Loucy (cell line): ENCODE results near the gene MRPL9.
"Not testable (repeated sequence)": the region's sequence is repeated elsewhere in the genome, so short reads cannot be mapped to it uniquely, and the experiment has no call there.

Experiments used
- H2AFZ ChIP-seq: fragments of 200-600 bp; sonication (generic); 2 replicates; pipeline ENCODE4 v1.6.0; 2016; ENCODE audit warnings: antibody characterized with exemption, mild to moderate bottlenecking, low read length, moderate library complexity
- H3F3A ChIP-seq: fragments of 200-600 bp; 2 replicates; pipeline ENCODE4 v1.6.0; 2016; ENCODE audit warnings: antibody characterized with exemption, low read depth, mild to moderate bottlenecking
- H3K27me3 ChIP-seq: fragments of 200-600 bp; sonication (generic); 2 replicates; pipeline ENCODE4 v1.6.1; 2014; ENCODE audit warnings: low read length, mild to moderate bottlenecking; ENCODE audit not compliant: insufficient read depth, poor library complexity, severe bottlenecking
- H3K36me3 ChIP-seq: fragments of 200-600 bp; sonication (generic); 2 replicates; pipeline ENCODE4 v1.6.1; 2016; ENCODE audit warnings: low read length; ENCODE audit not compliant: insufficient read depth
- H3K4me1 ChIP-seq: fragments of 200-600 bp; sonication (generic); 2 replicates; pipeline ENCODE4 v1.5.1; 2014; ENCODE audit warnings: low read length, mild to moderate bottlenecking; ENCODE audit not compliant: insufficient read depth, poor library complexity, severe bottlenecking
- H3K4me2 ChIP-seq: fragments of 200-600 bp; sonication (generic); 2 replicates; pipeline ENCODE4 v1.6.0; 2014; ENCODE audit warnings: antibody characterized with exemption, low read length, low read depth, mild to moderate bottlenecking; ENCODE audit not compliant: poor library complexity, severe bottlenecking
- H3K4me3 ChIP-seq: fragments of 200-600 bp; sonication (generic); 2 replicates; pipeline ENCODE4 v1.5.1; 2014; ENCODE audit warnings: low read length, mild to moderate bottlenecking, mixed read lengths; ENCODE audit not compliant: poor library complexity, severe bottlenecking
- H3K79me2 ChIP-seq: fragments of 200-600 bp; sonication (generic); 2 replicates; pipeline ENCODE4 v1.6.1; 2014; ENCODE audit warnings: low read length; ENCODE audit not compliant: insufficient read depth
- H3K9ac ChIP-seq: fragments of 200-600 bp; sonication (generic); 2 replicates; pipeline ENCODE4 v1.6.0; 2014; ENCODE audit warnings: mild to moderate bottlenecking, low read depth, low read length, moderate library complexity; ENCODE audit not compliant: poor library complexity, severe bottlenecking
- H3K9me2 ChIP-seq: fragments of 200-600 bp; sonication (generic); replicated peaks from 2 replicates; pipeline ENCODE4 v1.6.1; 2016; ENCODE audit warnings: low read depth, low read length, mixed read lengths
- H3K9me3 ChIP-seq: fragments of 200-600 bp; sonication (generic); 2 replicates; pipeline ENCODE4 v1.6.1; 2014; ENCODE audit warnings: mild to moderate bottlenecking, antibody characterized with exemption, low read length, low read depth; ENCODE audit not compliant: insufficient read depth
- H4K20me1 ChIP-seq: fragments of 200-600 bp; sonication (generic); 2 replicates; pipeline ENCODE4 v1.6.0; 2014; ENCODE audit warnings: antibody characterized with exemption, low read length, mild to moderate bottlenecking; ENCODE audit not compliant: insufficient read depth, poor library complexity, severe bottlenecking
- CTCF ChIP-seq: fragments of 200-600 bp; sonication (generic); conservative IDR thresholded peaks from 2 replicates; pipeline ENCODE4 v1.5.1; 2014; ENCODE audit warnings: mild to moderate bottlenecking, antibody characterized with exemption, low read length
- EZH2phosphoT487 ChIP-seq: fragments of 200-600 bp; IDR thresholded peaks from 2 replicates; pipeline ENCODE4 v1.6.1; 2018; ENCODE audit warnings: antibody characterized with exemption, mild to moderate bottlenecking, moderate library complexity, borderline replicate concordance

The MRPL9 gene

GRCh38 chr1:151787689-151788088, 24.4 kb upstream of the MRPL9 start:
- Histone ChIP-seq H3K79me2 (peaks cover 9% of the 10 kb centered on the region; the same call in 1 of the 2 replicates), H3K4me1 (peaks cover 17% of the 10 kb centered on the region), H3K9me3 (no peaks in the 10 kb centered on the region), H4K20me1 (no peaks in the 10 kb centered on the region), H3K4me2 (no peak overlapping the region), H3K9ac (no peak overlapping the region), H2AFZ (no peak overlapping the region), H3K27me3 (no peaks in the 10 kb centered on the region), H3F3A (no peaks in the 10 kb centered on the region), H3K9me2 (no peaks in the 10 kb centered on the region), H3K4me3 (no peak overlapping the region), H3K36me3 (no peaks in the 10 kb centered on the region)
- TF ChIP-seq EZH2phosphoT487 (no peak), CTCF (no peak)

GRCh38 chr1:151783796-151784195, 20.5 kb upstream of the MRPL9 start:
- Histone ChIP-seq H3K9me2 (no peaks in the 10 kb centered on the region), H3K4me2 (no peak overlapping the region), H3K4me1 (no peaks in the 10 kb centered on the region), H3K4me3 (no peak overlapping the region), H3K9ac (no peak overlapping the region), H4K20me1 (no peaks in the 10 kb centered on the region), H3K79me2 (no peaks in the 10 kb centered on the region), H3K36me3 (no peaks in the 10 kb centered on the region), H2AFZ (no peak overlapping the region), H3K27me3 (no peaks in the 10 kb centered on the region), H3K9me3 (no peaks in the 10 kb centered on the region), H3F3A (no peaks in the 10 kb centered on the region)
- TF ChIP-seq EZH2phosphoT487 = no peak
- no peak for TF ChIP-seq CTCF

GRCh38 chr1:151782741-151783140, 19.4 kb upstream of the MRPL9 start:
- no peaks in the 10 kb centered on the region for H3K79me2 ChIP-seq
- no peaks in the 10 kb centered on the region for H3K27me3 ChIP-seq
- H3K9me2 ChIP-seq = no peaks in the 10 kb centered on the region
- no peak overlapping the region for H3K4me3 ChIP-seq
- H2AFZ ChIP-seq = no peak overlapping the region
- no peaks in the 10 kb centered on the region; the same call in 1 of the 2 replicates for H3K36me3 ChIP-seq
- TF ChIP-seq CTCF (no peak), EZH2phosphoT487 (no peak)
- no peaks in the 10 kb centered on the region for H3K9me3 ChIP-seq
- H3K9ac ChIP-seq = no peak overlapping the region
- H4K20me1 ChIP-seq = no peaks in the 10 kb centered on the region
- no peaks in the 10 kb centered on the region for H3K4me1 ChIP-seq
- no peaks in the 10 kb centered on the region for H3F3A ChIP-seq
- no peak overlapping the region for H3K4me2 ChIP-seq

GRCh38 chr1:151782026-151782425, 18.7 kb upstream of the MRPL9 start:
- not testable (repeated sequence) for H3F3A ChIP-seq, H4K20me1 ChIP-seq, H3K9me2 ChIP-seq, H3K36me3 ChIP-seq, H3K4me2 ChIP-seq, H3K79me2 ChIP-seq, H3K4me1 ChIP-seq, H3K4me3 ChIP-seq, H3K9me3 ChIP-seq, H3K27me3 ChIP-seq, H2AFZ ChIP-seq, H3K9ac ChIP-seq

GRCh38 chr1:151780736-151781135, 17.4 kb upstream of the MRPL9 start:
- not testable (repeated sequence) for H3K79me2 ChIP-seq, H4K20me1 ChIP-seq, H3K9me2 ChIP-seq, H3K27me3 ChIP-seq, H3K36me3 ChIP-seq, H3K4me2 ChIP-seq, H2AFZ ChIP-seq, H3K9ac ChIP-seq, H3K4me1 ChIP-seq, H3F3A ChIP-seq, H3K9me3 ChIP-seq, H3K4me3 ChIP-seq
